Stimulated activated CD4-positive, alpha-beta T cell treated with anti-CD3 and anti-CD28 coated beads, Interleukin-15, amount 100 ng/mL, for 24 hours (primary cell): ENCODE data around the gene TFR2.

Experiments
- DNase-seq: peaks from one replicate; pipeline ENCODE4 v3.0.0-alpha.2; 2020

Gene TFR2

GRCh38 chr7:100649826-100650565, 8.6 kb upstream of the TFR2 start:
- DNase-seq: no peak

- peak; percentile 62 for DNase-seq
Observed at GRCh38 chr7:100642534-100642907, 1.2 kb upstream of the TFR2 start.

- no peak for DNase-seq
Observed at GRCh38 chr7:100641860-100642533, 645 bp upstream of the TFR2 start.

- DNase-seq: no peak
Observed at GRCh38 chr7:100640517-100641440, 573 bp downstream of the TFR2 start.

GRCh38 chr7:100639995-100640516, 1.3 kb downstream of the TFR2 start:
- DNase-seq: no peak

GRCh38 chr7:100632951-100633717, 8.2 kb downstream of the TFR2 start:
- DNase-seq: peak; percentile 82

- no peak for DNase-seq
Observed at GRCh38 chr7:100630066-100630465, 11.3 kb downstream of the TFR2 start.

- peak; percentile 49 for DNase-seq
Observed at GRCh38 chr7:100629117-100629716, 12.1 kb downstream of the TFR2 start.

- DNase-seq: no peak
Observed at GRCh38 chr7:100627238-100627549, 14.2 kb downstream of the TFR2 start.

GRCh38 chr7:100626530-100627237, 14.7 kb downstream of the TFR2 start:
- peak; percentile 89 for DNase-seq

- DNase-seq: no peak
Observed at GRCh38 chr7:100626055-100626454, 15.3 kb downstream of the TFR2 start.

GRCh38 chr7:100623951-100624824, 17.2 kb downstream of the TFR2 start:
- no peak for DNase-seq

GRCh38 chr7:100621554-100621953, 19.8 kb downstream of the TFR2 start:
- DNase-seq: no peak

GRCh38 chr7:100620804-100621203, 20.5 kb downstream of the TFR2 start:
- DNase-seq: no peak

GRCh38 chr7:100620239-100620638, 21.1 kb downstream of the TFR2 start:
- DNase-seq: no peak

- no peak for DNase-seq
Observed at GRCh38 chr7:100614308-100614861, 27.0 kb downstream of the TFR2 start.

GRCh38 chr7:100613412-100614175, 27.8 kb downstream of the TFR2 start:
- DNase-seq: no peak

GRCh38 chr7:100612730-100613390, 28.5 kb downstream of the TFR2 start:
- DNase-seq: no peak
